Measurements from ENCODE around the gene KAZN.

KAZN gene

GRCh38 chr1:14739082-14739832 is 140.8 kb downstream of the KAZN start:
- TF ChIP-seq CTCF (IDR thresholded peaks at IDR 0.05; ENCODE audit: borderline replicate concordance, insufficient read depth, low read depth, low read length), result no peak

GRCh38 chr1:14740016-14740415 is 141.5 kb downstream of the KAZN start:
- H3K4me3 ChIP-seq (ENCODE audit: low read depth, low read length), result no peak overlapping the region
- no peak for TF ChIP-seq CTCF (IDR thresholded peaks at IDR 0.05; ENCODE audit: borderline replicate concordance, insufficient read depth, low read depth, low read length)

More at GRCh38 chr1:14739082-14739832, 140.8 kb downstream of the KAZN start:
- no peak overlapping the region for H3K4me3 ChIP-seq (ENCODE audit: low read depth, low read length)

GRCh38 chr1:14741082-14741481 is 142.6 kb downstream of the KAZN start:
- no peak overlapping the region for H3K4me3 ChIP-seq (ENCODE audit: low read depth, low read length)
- no peak for TF ChIP-seq CTCF (IDR thresholded peaks at IDR 0.05; ENCODE audit: borderline replicate concordance, insufficient read depth, low read depth, low read length)

GRCh38 chr1:14741532-14741931 is 143.0 kb downstream of the KAZN start:
- H3K4me3 ChIP-seq (ENCODE audit: low read depth, low read length), result no peak overlapping the region
- no peak for TF ChIP-seq CTCF (IDR thresholded peaks at IDR 0.05; ENCODE audit: borderline replicate concordance, insufficient read depth, low read depth, low read length)

- TF ChIP-seq CTCF (IDR thresholded peaks at IDR 0.05; ENCODE audit: borderline replicate concordance, insufficient read depth, low read depth, low read length), result no peak
- H3K4me3 ChIP-seq (ENCODE audit: low read depth, low read length), result no peak overlapping the region
Observed at GRCh38 chr1:14742181-14742980, 143.9 kb downstream of the KAZN start.

GRCh38 chr1:14743368-14743767 is 144.9 kb downstream of the KAZN start:
- H3K4me3 ChIP-seq (ENCODE audit: low read depth, low read length), result no peak overlapping the region
- TF ChIP-seq CTCF (IDR thresholded peaks at IDR 0.05; ENCODE audit: borderline replicate concordance, insufficient read depth, low read depth, low read length), result no peak
